HG03469 (cell line): ENCODE data around the gene ARHGEF2.

Source experiments
- ATAC-seq: cut with Tn5 transposase; IDR thresholded peaks from one replicate; pipeline ENCODE4 v1.9.1; 2021; ENCODE audit warnings: mild to moderate bottlenecking, moderate library complexity, moderate number of reproducible peaks; ENCODE audit not compliant: unreplicated experiment

ARHGEF2 gene

DNA sequence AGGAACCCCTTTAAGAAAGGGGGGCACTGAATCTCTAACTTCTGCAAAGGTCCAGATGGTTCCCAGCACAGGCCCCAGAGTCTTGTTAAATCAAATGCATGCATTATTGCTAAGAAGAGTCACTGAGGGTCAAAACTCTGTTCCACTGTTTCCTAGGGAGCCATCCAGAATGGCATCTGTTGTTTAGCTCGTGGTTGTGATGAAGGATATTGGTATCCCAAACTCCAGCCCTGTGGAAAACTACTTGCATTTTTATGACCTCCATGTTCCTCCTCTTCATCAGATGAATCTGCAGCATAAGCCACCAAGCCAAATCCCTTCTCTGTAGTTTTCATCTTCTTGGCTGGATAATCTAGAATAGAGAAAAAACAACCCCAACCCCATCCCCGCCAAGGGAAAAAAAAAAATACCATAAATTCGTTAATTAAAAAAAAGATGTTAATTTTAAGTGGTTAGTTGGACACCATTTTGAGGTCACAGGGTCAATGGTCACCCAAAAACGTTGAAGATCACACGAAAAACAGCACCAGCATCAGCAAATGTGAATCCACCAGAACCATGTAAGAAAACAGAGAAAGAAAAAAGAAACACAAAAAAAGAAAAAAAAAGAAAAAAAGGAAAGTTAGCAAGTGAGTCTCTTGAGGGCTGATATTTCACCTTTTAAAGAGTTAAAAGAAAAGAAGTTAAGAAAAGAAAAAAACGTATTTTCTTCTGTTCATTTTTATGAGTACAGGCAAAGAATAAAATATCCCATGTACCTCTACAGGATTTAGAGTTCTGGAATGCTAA, 64.2 kb downstream of the ARHGEF2 start:
- no peak for ATAC-seq

DNA sequence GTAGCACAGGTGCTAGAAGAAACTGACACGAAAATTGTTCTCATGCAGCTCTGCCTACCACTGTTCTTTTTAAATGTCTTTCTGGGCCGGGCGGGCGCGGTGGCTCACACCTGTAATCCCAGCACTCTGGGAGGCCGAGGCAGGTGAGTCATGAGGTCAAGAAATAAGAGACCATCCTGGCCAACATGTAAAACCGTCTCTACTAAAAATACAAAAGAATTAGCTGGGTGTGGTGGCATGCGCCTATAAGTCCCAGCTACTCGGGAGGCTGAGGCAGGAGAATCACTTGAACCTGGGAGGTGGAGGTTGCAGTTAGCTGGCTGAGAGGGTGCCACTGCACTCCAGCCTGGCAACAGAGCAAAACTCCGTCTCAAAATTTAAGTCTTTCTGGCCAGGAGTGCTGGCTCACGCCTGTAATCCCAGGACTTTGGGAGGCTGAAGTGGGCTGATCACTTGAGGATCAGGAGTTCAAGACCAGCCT, 66.3 kb downstream of the ARHGEF2 start:
- ATAC-seq, result no peak

DNA sequence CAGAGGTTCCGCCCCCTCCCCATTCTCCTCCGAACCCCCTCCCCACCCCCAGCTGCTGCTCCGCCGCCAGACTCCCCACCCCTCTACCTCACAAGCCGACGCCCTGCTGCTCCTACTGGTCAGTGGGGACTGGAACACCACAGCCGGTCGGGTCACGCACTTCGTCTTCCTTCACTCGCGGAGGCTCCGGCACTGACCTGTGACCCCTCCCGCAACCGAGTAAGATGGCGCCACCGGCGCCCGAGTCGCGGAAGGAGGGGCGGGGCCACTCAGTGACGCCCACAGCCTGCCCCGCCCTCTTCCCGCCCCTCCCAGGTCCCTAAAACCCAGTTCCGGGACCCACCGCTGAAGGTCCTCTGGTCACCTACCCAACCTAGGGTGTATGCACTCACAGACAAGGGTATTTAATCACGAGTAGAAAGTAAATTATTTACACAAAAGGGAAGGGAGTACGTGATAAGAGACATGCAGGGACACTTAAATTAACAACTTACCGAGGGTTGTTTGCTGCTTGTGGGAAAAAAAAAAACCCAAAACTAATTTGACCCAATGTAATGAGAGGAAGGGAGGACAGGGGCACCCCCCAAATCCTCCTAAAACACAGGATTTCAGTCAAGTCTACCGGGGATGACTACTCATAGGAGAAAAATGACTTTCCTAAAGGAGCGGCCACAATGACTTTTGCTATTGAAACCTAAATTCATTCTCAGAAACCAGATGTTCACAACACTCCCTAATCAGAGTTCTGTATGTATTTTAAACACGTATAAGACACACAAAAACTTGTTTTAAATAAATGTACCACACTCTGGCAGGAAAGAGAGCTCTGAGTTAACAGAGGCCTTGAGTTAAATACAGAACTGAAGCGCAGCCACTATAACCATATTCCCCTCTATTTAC, 66.9 kb downstream of the ARHGEF2 start, which contains the start of gene RIT1:
RIT1 (minus strand) TSS at position 194 of the 900 bp plus-strand sequence. CDS start 588 bp downstream, outside the sequence.
- peak; percentile 58 for ATAC-seq

DNA sequence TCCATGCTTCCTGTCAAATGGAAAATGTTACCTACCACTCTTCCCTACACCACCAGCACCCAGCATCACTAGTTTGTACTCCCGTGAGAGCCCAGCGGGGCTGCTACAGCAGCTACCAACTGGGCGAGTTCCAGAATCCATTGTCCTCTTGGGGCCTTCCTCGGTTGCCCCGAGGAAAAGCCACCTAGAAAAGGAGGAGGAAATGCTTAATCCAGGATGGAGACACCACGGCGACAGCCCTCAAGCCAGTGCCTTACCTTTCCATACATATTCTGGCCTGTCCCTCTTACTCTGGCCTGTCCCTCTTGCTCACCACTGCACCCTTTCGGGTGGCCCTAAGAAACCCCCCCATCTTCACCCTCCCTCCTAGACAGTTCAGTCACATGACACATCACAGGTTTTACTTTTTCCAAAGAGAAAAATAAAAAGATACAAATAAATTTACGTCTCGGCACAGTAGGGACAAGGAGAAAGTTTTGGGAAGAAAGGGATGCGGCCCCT, 67.7 kb downstream of the ARHGEF2 start:
- peak; percentile 8 for ATAC-seq

DNA sequence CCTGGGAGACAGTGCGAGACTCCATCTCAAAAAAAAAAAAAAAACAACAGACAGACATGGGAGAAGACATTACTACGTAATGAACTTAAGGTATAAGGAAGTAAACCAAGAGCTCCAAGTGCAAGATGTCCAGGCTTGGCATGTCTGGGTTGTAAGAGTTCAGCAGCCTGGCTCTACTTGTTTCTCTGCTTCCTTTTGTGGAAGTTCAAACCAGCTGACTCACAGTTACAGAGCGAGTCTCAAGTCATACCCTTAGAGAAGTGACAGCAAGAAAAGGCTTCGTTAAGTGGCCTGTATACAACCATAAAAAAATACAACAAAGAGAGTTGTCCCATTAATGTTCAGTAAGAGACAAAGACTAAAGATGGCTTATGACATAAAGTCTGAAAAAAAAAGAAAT, 68.5 kb downstream of the ARHGEF2 start:
- no peak for ATAC-seq

DNA sequence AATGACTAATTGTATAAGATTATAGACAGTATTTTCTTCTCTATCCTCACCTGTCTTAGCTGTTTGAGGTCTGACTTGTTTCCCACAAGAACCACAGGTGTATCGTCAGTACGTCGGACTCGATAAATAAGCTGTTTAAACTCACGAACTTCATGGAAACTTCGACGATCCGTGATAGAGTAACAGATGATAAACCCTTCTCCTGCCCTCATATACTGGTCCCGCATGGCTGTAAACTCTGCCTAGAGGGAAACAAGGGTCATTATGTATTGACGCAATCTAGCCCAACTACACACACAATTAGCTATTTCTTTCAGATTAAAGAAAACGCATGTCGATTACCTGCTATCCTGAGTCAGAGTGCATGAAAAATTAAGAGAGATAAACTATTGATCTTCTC, 74.1 kb downstream of the ARHGEF2 start:
- no peak for ATAC-seq

DNA sequence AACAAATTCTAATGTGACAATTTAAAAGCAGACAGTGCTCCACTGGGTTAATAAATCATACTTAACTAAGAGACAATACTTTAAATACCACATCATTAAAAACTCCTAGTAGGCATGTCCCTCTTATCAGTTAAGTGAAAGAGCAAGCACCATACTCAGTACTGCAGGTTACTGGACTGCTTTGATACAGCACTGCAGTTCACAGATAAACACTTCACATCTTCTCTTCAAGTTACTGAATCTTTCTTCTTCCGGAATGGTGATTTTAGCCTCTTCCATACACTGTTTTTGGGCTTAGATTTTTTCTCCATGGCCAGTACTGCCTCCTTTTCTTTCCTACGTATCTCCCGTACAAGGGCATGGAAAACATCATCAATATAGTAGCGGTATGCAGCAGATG, 78.2 kb downstream of the ARHGEF2 start:
- ATAC-seq, result no peak

DNA sequence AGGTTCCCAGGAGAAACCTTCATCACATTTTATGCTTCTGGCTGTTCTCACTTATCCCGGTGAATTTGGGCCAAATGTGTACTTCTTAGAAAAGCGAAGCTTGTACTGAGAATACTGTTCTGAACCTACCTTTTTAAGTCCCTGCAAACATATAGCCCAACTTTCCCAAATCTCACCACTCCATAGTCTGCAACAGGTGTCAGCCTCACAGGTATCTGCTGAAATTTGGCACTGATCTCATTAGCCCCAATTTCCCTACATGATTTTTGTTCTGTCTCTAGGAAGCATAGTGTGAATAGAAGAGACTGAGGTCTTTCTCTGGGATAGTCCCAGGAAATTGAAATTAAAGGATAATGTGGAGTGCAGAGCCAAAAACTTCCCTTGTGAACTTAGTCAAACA, 78.7 kb downstream of the ARHGEF2 start:
- ATAC-seq, result no peak

DNA sequence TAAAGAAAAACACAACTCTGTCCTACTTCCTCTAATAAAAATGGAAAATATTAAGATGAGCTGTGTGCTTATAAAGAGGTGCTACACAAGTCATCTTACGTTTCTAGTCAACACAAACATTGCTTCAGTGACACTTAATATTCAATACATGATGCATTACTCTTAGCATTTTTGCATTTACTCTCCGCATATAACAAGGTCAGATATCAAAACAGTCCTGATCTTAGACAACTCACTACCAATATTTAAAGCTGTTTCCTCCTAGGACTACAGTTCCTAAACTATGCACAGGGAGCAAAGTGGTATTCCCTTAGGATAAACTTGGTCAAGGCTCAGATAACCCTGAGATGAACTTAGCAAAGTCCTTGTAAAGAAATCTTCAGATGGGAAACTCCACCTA, 79.5 kb downstream of the ARHGEF2 start:
- ATAC-seq, result no peak

DNA sequence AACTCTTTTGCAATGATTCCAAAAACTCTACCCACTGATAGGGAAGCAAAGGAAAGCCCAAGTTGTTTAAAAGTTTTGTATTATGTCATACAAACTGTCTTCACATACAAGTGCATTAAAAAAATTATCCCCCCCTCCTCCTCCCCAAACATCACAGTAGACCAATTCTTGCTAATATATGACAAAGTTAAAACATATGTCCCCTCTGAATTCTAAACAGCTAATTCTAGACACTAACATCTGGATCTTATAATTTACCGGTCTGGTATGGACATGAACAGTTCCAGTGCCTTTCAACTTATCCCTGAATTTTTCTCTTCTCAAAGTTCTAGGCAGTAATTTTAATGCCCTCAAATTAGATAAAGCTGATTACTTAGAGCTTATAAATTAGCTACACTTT, 80.6 kb downstream of the ARHGEF2 start:
- ATAC-seq, result no peak
